Activated T-helper 1 cell treated with anti-CD3 and anti-CD28 coated beads, Interleukin-12 subunit alpha, Interleukin-12 subunit beta, Interleukin-2, Interleukin-4 antibody, amounts not matched to agents 30 ng/mL and 10 ng/mL and 1 ng/mL, durations not matched to agents 14 hours and 24 hours and 36 hours (primary cell): ENCODE measurements around the gene ARHGAP1. TPM values are rescaled to one million over a fixed set of nuclear protein-coding genes. Genes with fewer than 3 reads are reported as not detected.
A peak's percentile ranks its signal among the peaks of the same experiment; 100 is the strongest.
"Not testable (repeated sequence)": the region's sequence is repeated elsewhere in the genome, so short reads cannot be mapped to it uniquely, and the experiment has no call there.

Experiments used
- DNase-seq: peaks from one replicate; pipeline ENCODE4 v3.0.0; 2021; ENCODE audit warnings: low spot score
- H3K27ac Mint-ChIP-seq: one replicate; pipeline ENCODE4 v1.8.0; 2021; ENCODE audit warnings: mild to moderate bottlenecking, mixed read lengths
- H3K27me3 Mint-ChIP-seq: one replicate; pipeline ENCODE4 v1.8.0; 2022; ENCODE audit warnings: mild to moderate bottlenecking, moderate library complexity, mixed read lengths; ENCODE audit not compliant: insufficient read depth
- H3K36me3 Mint-ChIP-seq: one replicate; pipeline ENCODE4 v1.8.0; 2021; ENCODE audit warnings: low read depth, mixed read lengths
- H3K4me1 Mint-ChIP-seq: one replicate; pipeline ENCODE4 v1.8.0; 2021; ENCODE audit warnings: low read depth, mixed read lengths
- H3K4me3 Mint-ChIP-seq: one replicate; pipeline ENCODE4 v1.8.0; 2021; ENCODE audit warnings: mild to moderate bottlenecking, moderate library complexity, mixed read lengths
- H3K9me3 Mint-ChIP-seq: one replicate; pipeline ENCODE4 v1.8.0; 2021; ENCODE audit warnings: mixed read lengths
- intact Hi-C: fragments of 100-400 bp; cut with micrococcal nuclease; formaldehyde crosslinking; loops from one replicate; pipeline ENCODE4 v1.15.1; 2024
- total RNA-seq: library from RNA; stranded (reverse); gene quantifications from 2 replicates; pipeline ENCODE4 v1.2.3, GENCODE V29; 2022

The ARHGAP1 gene
- total RNA-seq, 1 donor from 2014 or later = 69.8 TPM

- Mint-ChIP-seq H3K27ac (no peak within 1 kb of the TSS), H3K27me3 (no peaks in the 10 kb centered on the region), H3K4me1 (peaks cover 8% of the 10 kb centered on the region), H3K9me3 (no peaks in the 10 kb centered on the region), H3K4me3 (no peak within 1 kb of the TSS), H3K36me3 (no peaks in the 10 kb centered on the region)
- DNase-seq = no peak
- intact Hi-C loops = no loop called here
Measured at GRCh38 chr11:46719048-46719542, 18.7 kb upstream of the ARHGAP1 start, which contains the start of gene F2. Gene F2 (plus strand): TSS chr11:46719213. CDS start chr11:46719236, 23 bp downstream.

DNA sequence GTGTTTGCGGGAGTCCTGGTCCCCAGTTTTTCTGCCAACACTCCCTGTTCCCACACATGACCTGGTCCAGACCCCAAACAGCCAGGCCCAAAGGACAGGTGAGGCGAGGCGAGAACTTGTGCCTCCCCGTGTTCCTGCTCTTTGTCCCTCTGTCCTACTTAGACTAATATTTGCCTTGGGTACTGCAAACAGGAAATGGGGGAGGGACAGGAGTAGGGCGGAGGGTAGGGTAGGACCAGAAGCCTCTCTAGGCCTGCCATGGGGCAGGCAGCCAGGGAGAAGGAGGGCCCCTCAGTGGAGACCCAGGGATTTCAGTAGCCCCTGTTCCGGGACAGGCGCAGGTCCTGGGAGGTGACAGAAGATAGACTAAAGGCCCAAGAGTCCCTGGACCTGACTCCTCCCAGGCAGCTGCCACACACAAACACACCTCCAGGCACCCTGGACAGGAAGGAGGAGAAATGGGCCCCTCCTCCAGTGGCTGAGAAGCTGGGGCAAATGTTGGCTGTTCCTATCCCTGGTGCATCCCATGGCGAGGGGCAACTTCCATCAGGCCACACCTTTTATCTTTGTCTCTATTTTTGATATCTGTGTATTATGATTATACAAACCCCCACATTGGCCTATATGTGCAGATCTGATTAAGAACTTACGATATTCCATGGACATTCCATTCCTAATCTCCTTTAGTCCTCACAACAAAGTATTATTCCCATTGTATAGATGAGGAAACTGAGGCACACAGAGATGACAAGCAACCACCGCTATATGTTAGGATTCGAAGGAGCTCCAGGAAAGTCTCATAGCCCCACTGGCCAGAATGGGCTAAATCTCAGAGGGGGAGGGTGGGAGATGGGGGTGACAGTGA lies 18.0 kb upstream of the ARHGAP1 start:
- H3K36me3 Mint-ChIP-seq = no peaks in the 10 kb centered on the region
- no peaks in the 10 kb centered on the region for H3K27me3 Mint-ChIP-seq
- H3K9me3 Mint-ChIP-seq = no peaks in the 10 kb centered on the region
- intact Hi-C loops = no loop called here
- H3K4me3 Mint-ChIP-seq = no peak overlapping the region
- peaks cover 8% of the 10 kb centered on the region for H3K4me1 Mint-ChIP-seq
- no peak for DNase-seq
- no peak overlapping the region for H3K27ac Mint-ChIP-seq

GRCh38 chr11:46717825-46718154 lies 17.4 kb upstream of the ARHGAP1 start:
- H3K27ac Mint-ChIP-seq, DNase-seq, H3K9me3 Mint-ChIP-seq, intact Hi-C loops, H3K27me3 Mint-ChIP-seq, H3K4me1 Mint-ChIP-seq, H3K36me3 Mint-ChIP-seq, H3K4me3 Mint-ChIP-seq: not testable (repeated sequence)

- Mint-ChIP-seq H3K36me3 (no peaks in the 10 kb centered on the region), H3K4me3 (no peak overlapping the region), H3K27me3 (no peaks in the 10 kb centered on the region), H3K4me1 (peaks cover under 1% of the 10 kb centered on the region), H3K27ac (no peak overlapping the region), H3K9me3 (no peaks in the 10 kb centered on the region)
- intact Hi-C loops = no loop called here
- no peak for DNase-seq
Measured at GRCh38 chr11:46712874-46713576, 12.6 kb upstream of the ARHGAP1 start.

GRCh38 chr11:46711303-46711702 lies 10.9 kb upstream of the ARHGAP1 start:
- no peaks in the 10 kb centered on the region for H3K4me1 Mint-ChIP-seq
- H3K36me3 Mint-ChIP-seq = peaks cover 9% of the 10 kb centered on the region
- H3K9me3 Mint-ChIP-seq = no peaks in the 10 kb centered on the region
- intact Hi-C loops = no loop called here
- no peak for DNase-seq
- H3K27ac Mint-ChIP-seq = no peak overlapping the region
- no peak overlapping the region for H3K4me3 Mint-ChIP-seq
- H3K27me3 Mint-ChIP-seq = no peaks in the 10 kb centered on the region

GRCh38 chr11:46710821-46711269 lies 10.4 kb upstream of the ARHGAP1 start:
- no peak for DNase-seq
- no peaks in the 10 kb centered on the region for H3K9me3 Mint-ChIP-seq
- no peak overlapping the region for H3K4me3 Mint-ChIP-seq
- H3K4me1 Mint-ChIP-seq = no peaks in the 10 kb centered on the region
- no peak overlapping the region for H3K27ac Mint-ChIP-seq
- H3K36me3 Mint-ChIP-seq = peaks cover 12% of the 10 kb centered on the region
- intact Hi-C loops = no loop called here
- H3K27me3 Mint-ChIP-seq = no peaks in the 10 kb centered on the region

DNA sequence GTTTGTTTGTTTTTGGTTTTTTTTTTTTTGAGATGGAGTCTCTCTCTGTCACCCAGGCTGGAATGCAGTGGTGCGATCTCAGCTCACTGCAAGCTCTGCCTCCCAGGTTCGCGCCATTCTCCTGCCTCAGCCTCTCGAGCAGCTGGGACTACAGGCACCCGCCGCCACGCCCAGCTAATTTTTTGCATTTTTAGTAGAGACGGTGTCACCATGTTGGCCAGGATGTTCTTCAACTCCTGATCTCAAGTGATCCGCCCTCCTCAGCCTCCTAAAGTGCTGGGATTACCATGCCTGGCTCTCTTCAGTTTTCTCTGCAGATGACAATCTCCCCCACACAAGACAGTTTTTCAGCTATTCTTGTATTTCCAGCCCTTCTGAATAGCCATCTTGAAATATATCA lies 8.9 kb upstream of the ARHGAP1 start:
- H3K4me3 Mint-ChIP-seq, H3K9me3 Mint-ChIP-seq, intact Hi-C loops, DNase-seq, H3K27me3 Mint-ChIP-seq, H3K27ac Mint-ChIP-seq, H3K4me1 Mint-ChIP-seq: not testable (repeated sequence)
- H3K36me3 Mint-ChIP-seq = peaks cover 15% of the 10 kb centered on the region

DNA sequence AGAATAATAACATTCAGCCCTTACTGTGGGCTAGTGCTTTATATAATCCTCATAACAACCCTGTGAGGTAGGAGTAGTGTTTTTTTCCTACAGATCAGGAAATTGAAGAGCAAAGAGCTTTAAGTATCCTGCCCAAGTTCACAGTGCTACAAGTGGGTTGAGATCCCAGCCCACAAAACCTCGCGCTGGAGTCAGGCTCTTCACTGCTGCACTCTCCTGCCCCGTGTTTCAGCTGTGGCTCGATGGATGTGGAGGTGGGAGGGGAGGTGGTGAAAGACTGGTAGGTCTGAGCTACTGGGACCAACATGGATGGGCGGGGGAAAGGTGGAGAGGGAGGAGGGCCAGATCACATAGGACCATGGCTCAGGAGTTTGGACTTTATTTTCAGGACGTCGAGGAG lies 6.5 kb upstream of the ARHGAP1 start:
- peaks cover 15% of the 10 kb centered on the region for H3K4me1 Mint-ChIP-seq
- no peak for DNase-seq
- H3K27ac Mint-ChIP-seq = no peak overlapping the region
- peaks cover 32% of the 10 kb centered on the region for H3K36me3 Mint-ChIP-seq
- H3K27me3 Mint-ChIP-seq = no peaks in the 10 kb centered on the region
- no peak overlapping the region for H3K4me3 Mint-ChIP-seq
- H3K9me3 Mint-ChIP-seq = no peaks in the 10 kb centered on the region
- intact Hi-C loops = no loop called here

GRCh38 chr11:46705070-46705688 lies 4.8 kb upstream of the ARHGAP1 start:
- DNase-seq = no peak
- Mint-ChIP-seq H3K27ac (no peak overlapping the region), H3K27me3 (peaks cover 2% of the 10 kb centered on the region), H3K4me1 (peaks cover 28% of the 10 kb centered on the region), H3K4me3 (no peak overlapping the region), H3K36me3 (peaks cover 40% of the 10 kb centered on the region), H3K9me3 (no peaks in the 10 kb centered on the region)
- intact Hi-C loops = no loop called here

DNA sequence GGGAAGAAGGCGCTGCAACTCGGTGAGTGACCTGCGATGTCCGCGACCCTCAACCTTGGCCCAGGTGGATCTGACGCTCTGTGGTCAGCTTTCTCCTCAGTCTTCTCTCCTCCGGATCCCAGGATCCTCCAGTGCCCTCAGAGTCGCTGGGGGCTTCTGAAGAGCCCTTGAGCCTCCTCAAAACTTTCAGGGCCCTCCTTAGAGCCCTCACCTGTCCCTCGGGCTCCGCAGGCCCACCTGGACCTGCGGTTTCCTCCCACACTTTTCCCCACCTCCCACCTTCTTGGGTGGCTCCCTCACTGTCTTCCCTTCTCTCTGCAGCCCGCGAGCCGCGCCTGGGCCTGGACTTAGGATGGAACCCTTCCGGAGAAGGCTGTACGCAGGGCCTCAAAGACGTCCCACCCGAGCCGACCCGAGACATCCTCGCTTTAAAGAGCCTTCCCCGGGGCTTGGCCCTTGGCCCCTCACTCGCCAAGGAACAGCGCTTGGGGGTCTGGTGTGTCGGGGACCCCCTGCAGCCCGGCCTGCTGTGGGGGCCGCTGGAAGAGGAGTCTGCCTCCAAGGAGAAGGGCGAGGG lies 747 bp upstream of the ARHGAP1 start:
- DNase-seq = no peak
- intact Hi-C loops = loop anchor here (2.0 to 5.0 kb wide), 7 partner anchors 354 to 1066 kb away; partner anchors contain the start of genes ACP2, ARFGAP2, DGKZ and FNBP4
- peak overlapping the region; percentile 99 for H3K4me3 Mint-ChIP-seq
- peaks cover 48% of the 10 kb centered on the region for H3K4me1 Mint-ChIP-seq
- H3K9me3 Mint-ChIP-seq = no peaks in the 10 kb centered on the region
- peaks cover 2% of the 10 kb centered on the region for H3K27me3 Mint-ChIP-seq
- peaks cover 37% of the 10 kb centered on the region for H3K36me3 Mint-ChIP-seq
- peak overlapping the region; percentile 95 for H3K27ac Mint-ChIP-seq

DNA sequence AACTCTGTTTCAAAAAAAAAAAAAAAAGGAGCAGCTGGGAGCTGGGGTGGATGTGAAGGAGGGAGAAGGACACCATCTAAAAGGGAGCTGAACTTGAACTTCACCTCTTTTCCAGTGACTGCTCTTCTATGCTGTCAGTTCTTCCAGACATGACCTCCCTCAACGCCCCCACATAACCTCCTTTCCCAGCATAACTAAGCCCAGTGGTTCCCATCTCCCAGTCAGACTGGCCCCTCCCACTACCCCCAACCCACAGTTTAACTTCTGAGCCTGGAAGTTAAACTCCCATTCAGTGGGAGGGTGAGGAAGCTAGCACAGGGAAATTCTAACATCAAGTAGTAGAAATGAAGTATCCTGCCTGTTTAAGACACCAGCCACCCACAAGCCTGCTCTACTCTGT lies 1.8 kb downstream of the ARHGAP1 start:
- H3K4me3 Mint-ChIP-seq = peak overlapping the region; percentile 99
- H3K27me3 Mint-ChIP-seq = peaks cover 2% of the 10 kb centered on the region
- peaks cover 42% of the 10 kb centered on the region for H3K36me3 Mint-ChIP-seq
- intact Hi-C loops = no loop called here
- H3K9me3 Mint-ChIP-seq = no peaks in the 10 kb centered on the region
- H3K4me1 Mint-ChIP-seq = peaks cover 48% of the 10 kb centered on the region
- peak overlapping the region; percentile 78 for H3K27ac Mint-ChIP-seq
- no peak for DNase-seq

- H3K27me3 Mint-ChIP-seq = peaks cover 2% of the 10 kb centered on the region
- intact Hi-C loops = no loop called here
- H3K36me3 Mint-ChIP-seq = peaks cover 36% of the 10 kb centered on the region
- no peaks in the 10 kb centered on the region for H3K9me3 Mint-ChIP-seq
- peaks cover 40% of the 10 kb centered on the region for H3K4me1 Mint-ChIP-seq
- peak overlapping the region; percentile 26 for H3K27ac Mint-ChIP-seq
- no peak for DNase-seq
- H3K4me3 Mint-ChIP-seq = no peak overlapping the region
Measured at GRCh38 chr11:46697723-46698122, 2.7 kb downstream of the ARHGAP1 start.
